ENCODE data around the gene DCST1. TPM values are rescaled to one million over a fixed set of nuclear protein-coding genes. Genes with fewer than 3 reads are reported as not detected.

The DCST1 gene
- polyA plus RNA-seq, 4 donors: 0.10 to 0.56 TPM; not detected in 2

DNA sequence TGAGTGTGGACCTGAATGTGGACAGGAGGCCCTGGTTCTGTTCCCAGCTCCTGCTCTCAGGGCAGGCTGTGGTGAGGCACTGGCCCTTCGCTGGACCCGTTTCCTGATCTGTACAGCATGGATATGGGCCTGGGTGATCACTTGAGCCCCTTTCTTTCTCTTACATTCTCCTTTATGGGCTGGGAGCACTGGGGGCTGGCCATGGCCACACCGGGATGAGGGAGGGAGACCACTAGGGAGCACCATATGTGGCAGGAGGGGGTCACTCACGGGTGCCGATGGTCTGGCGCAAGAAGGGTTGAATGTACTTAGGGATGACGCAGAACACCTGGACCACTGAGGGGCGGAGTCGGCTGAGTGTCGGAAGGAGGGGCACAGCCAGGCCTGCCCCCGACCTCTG lies 2.7 kb upstream of the DCST1 start:
- H3K27ac ChIP-seq (ENCODE audit: low read depth in 1 of 3, low read length in 2 of 3): no peak overlapping the region
- no peak for FAIRE-seq
- H3K4me3 ChIP-seq (ENCODE audit: low read depth in 1 of 3, low read length in 3 of 3): no peak overlapping the region
- peaks cover 0 to 2% (median 0%) of the 10 kb centered on the region in 3 donors for H3K36me3 ChIP-seq (ENCODE audit: control insufficient read depth in 3 of 3, insufficient read depth in 2 of 3, low read depth in 1 of 3, low read length in 3 of 3)
- DNase-seq: no peak
- H3K4me1 ChIP-seq (ENCODE audit: control insufficient read depth in 3 of 3, insufficient read depth in 2 of 3, low read depth in 1 of 3, low read length in 2 of 3): no peaks in the 10 kb centered on the region
- WGBS, 3 donors: 76 to 93% (median 90%) methylated on average over 10 to 11 of the region's 11 CpGs
- no peaks in the 10 kb centered on the region for H3K9me3 ChIP-seq (ENCODE audit: control insufficient read depth in 2 of 2, insufficient read depth in 1 of 2, low read depth in 1 of 2, low read length in 1 of 2)
- no peaks in the 10 kb centered on the region for H3K27me3 ChIP-seq (ENCODE audit: control insufficient read depth in 3 of 3, insufficient read depth in 3 of 3, low read length in 3 of 3)

- FAIRE-seq (no peak), DNase-seq (no peak)
- no peak overlapping the region for H3K27ac ChIP-seq (ENCODE audit: low read depth in 1 of 3, low read length in 2 of 3)
- no peak overlapping the region for H3K4me3 ChIP-seq (ENCODE audit: low read depth in 1 of 3, low read length in 3 of 3)
- H3K9me3 ChIP-seq (ENCODE audit: control insufficient read depth in 2 of 2, insufficient read depth in 1 of 2, low read depth in 1 of 2, low read length in 1 of 2): no peaks in the 10 kb centered on the region
- 83 to 90% (median 88%) methylated on average over 11 to 12 of the region's 12 CpGs for WGBS, 3 donors
- peaks cover 0 to 2% (median 0%) of the 10 kb centered on the region in 3 donors for H3K36me3 ChIP-seq (ENCODE audit: control insufficient read depth in 3 of 3, insufficient read depth in 2 of 3, low read depth in 1 of 3, low read length in 3 of 3)
- H3K27me3 ChIP-seq (ENCODE audit: control insufficient read depth in 3 of 3, insufficient read depth in 3 of 3, low read length in 3 of 3): no peaks in the 10 kb centered on the region
- peaks cover 0 to 3% (median under 1%) of the 10 kb centered on the region in 3 donors for H3K4me1 ChIP-seq (ENCODE audit: control insufficient read depth in 3 of 3, insufficient read depth in 2 of 3, low read depth in 1 of 3, low read length in 2 of 3)
Observed at GRCh38 chr1:155032886-155033285, 738 bp upstream of the DCST1 start.

- 84 to 88% (median 87%) methylated on average over 20 of the region's 20 CpGs for WGBS, 3 donors
- H3K27me3 ChIP-seq (ENCODE audit: control insufficient read depth in 3 of 3, insufficient read depth in 3 of 3, low read length in 3 of 3): no peaks in the 10 kb centered on the region
- FAIRE-seq: no peak
- peaks cover 0 to 12% (median 8%) of the 10 kb centered on the region in 3 donors for H3K4me1 ChIP-seq (ENCODE audit: control insufficient read depth in 3 of 3, insufficient read depth in 2 of 3, low read depth in 1 of 3, low read length in 2 of 3)
- DNase-seq: no peak
- H3K4me3 ChIP-seq (ENCODE audit: low read depth in 1 of 3, low read length in 3 of 3): no peak overlapping the region
- no peak overlapping the region for H3K27ac ChIP-seq (ENCODE audit: low read depth in 1 of 3, low read length in 2 of 3)
- H3K36me3 ChIP-seq (ENCODE audit: control insufficient read depth in 3 of 3, insufficient read depth in 2 of 3, low read depth in 1 of 3, low read length in 3 of 3): peaks cover 0 to 2% (median 0%) of the 10 kb centered on the region in 3 donors
- H3K9me3 ChIP-seq (ENCODE audit: control insufficient read depth in 2 of 2, insufficient read depth in 1 of 2, low read depth in 1 of 2, low read length in 1 of 2): no peaks in the 10 kb centered on the region
Observed at GRCh38 chr1:155034318-155035208, 939 bp downstream of the DCST1 start.

- H3K9me3 ChIP-seq (ENCODE audit: control insufficient read depth in 2 of 2, insufficient read depth in 1 of 2, low read depth in 1 of 2, low read length in 1 of 2): no peaks in the 10 kb centered on the region
- H3K36me3 ChIP-seq (ENCODE audit: control insufficient read depth in 3 of 3, insufficient read depth in 2 of 3, low read depth in 1 of 3, low read length in 3 of 3): peaks cover 0 to 2% (median 0%) of the 10 kb centered on the region in 3 donors
- no peak for DNase-seq
- H3K27me3 ChIP-seq (ENCODE audit: control insufficient read depth in 3 of 3, insufficient read depth in 3 of 3, low read length in 3 of 3): no peaks in the 10 kb centered on the region
- no peak for FAIRE-seq
- no peak overlapping the region for H3K27ac ChIP-seq (ENCODE audit: low read depth in 1 of 3, low read length in 2 of 3)
- H3K4me3 ChIP-seq (ENCODE audit: low read depth in 1 of 3, low read length in 3 of 3): no peak overlapping the region
- WGBS, 3 donors: 83 to 100% (median 92%) methylated on average over 2 of the region's 2 CpGs
- H3K4me1 ChIP-seq (ENCODE audit: control insufficient read depth in 3 of 3, insufficient read depth in 2 of 3, low read depth in 1 of 3, low read length in 2 of 3): peaks cover 0 to 12% (median 8%) of the 10 kb centered on the region in 3 donors
Observed at GRCh38 chr1:155035936-155036335, 2.3 kb downstream of the DCST1 start.

DNA sequence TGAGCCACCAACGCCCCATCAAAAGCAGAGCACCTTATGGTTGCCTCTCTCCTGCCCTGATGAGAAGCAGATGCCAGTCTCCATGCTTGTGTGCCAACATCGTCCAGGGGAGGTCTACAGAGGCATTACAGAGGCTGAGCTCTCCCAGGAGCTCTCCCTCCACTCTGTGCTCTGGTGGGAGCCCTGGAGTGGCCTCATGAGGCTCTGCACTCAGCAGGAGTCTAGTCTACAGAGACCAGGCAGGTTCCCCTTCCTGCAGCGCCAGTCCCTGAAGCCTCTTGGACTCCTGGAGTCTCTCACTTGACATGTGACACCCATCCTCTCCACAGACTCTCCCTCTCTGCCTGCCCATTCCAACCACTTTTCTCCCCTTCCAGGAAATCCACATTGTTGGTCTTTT lies 3.4 kb downstream of the DCST1 start:
- Histone ChIP-seq H3K27ac (ENCODE audit: low read depth in 1 of 3, low read length in 2 of 3) (no peak overlapping the region), H3K36me3 (ENCODE audit: control insufficient read depth in 3 of 3, insufficient read depth in 2 of 3, low read depth in 1 of 3, low read length in 3 of 3) (peaks cover 0 to 2% (median 0%) of the 10 kb centered on the region in 3 donors), H3K4me1 (ENCODE audit: control insufficient read depth in 3 of 3, insufficient read depth in 2 of 3, low read depth in 1 of 3, low read length in 2 of 3) (peaks cover 0 to 12% (median 8%) of the 10 kb centered on the region in 3 donors), H3K9me3 (ENCODE audit: control insufficient read depth in 2 of 2, insufficient read depth in 1 of 2, low read depth in 1 of 2, low read length in 1 of 2) (no peaks in the 10 kb centered on the region), H3K4me3 (ENCODE audit: low read depth in 1 of 3, low read length in 3 of 3) (no peak overlapping the region), H3K27me3 (ENCODE audit: control insufficient read depth in 3 of 3, insufficient read depth in 3 of 3, low read length in 3 of 3) (no peaks in the 10 kb centered on the region)
- FAIRE-seq (no peak), DNase-seq (no peak)
- WGBS, 3 donors: 93 to 95% (median 94%) methylated on average over 3 of the region's 3 CpGs

- FAIRE-seq (no peak), DNase-seq (peak in 1 of 2 donors; percentile 63)
- Histone ChIP-seq H3K36me3 (ENCODE audit: control insufficient read depth in 3 of 3, insufficient read depth in 2 of 3, low read depth in 1 of 3, low read length in 3 of 3) (no peaks in the 10 kb centered on the region), H3K27ac (ENCODE audit: low read depth in 1 of 3, low read length in 2 of 3) (peak overlapping the region in 1 of 3 donors; percentile 38), H3K4me1 (ENCODE audit: control insufficient read depth in 3 of 3, insufficient read depth in 2 of 3, low read depth in 1 of 3, low read length in 2 of 3) (peaks cover 0 to 16% (median 9%) of the 10 kb centered on the region in 3 donors), H3K9me3 (ENCODE audit: control insufficient read depth in 2 of 2, insufficient read depth in 1 of 2, low read depth in 1 of 2, low read length in 1 of 2) (no peaks in the 10 kb centered on the region), H3K27me3 (ENCODE audit: control insufficient read depth in 3 of 3, insufficient read depth in 3 of 3, low read length in 3 of 3) (no peaks in the 10 kb centered on the region), H3K4me3 (ENCODE audit: low read depth in 1 of 3, low read length in 3 of 3) (no peak overlapping the region)
- WGBS, 3 donors: 56 to 75% (median 59%) methylated on average over 6 of the region's 6 CpGs
Observed at GRCh38 chr1:155037851-155038441, 4.3 kb downstream of the DCST1 start.

- FAIRE-seq: no peak
- peaks cover 0 to 24% (median 12%) of the 10 kb centered on the region in 3 donors for H3K4me1 ChIP-seq (ENCODE audit: control insufficient read depth in 3 of 3, insufficient read depth in 2 of 3, low read depth in 1 of 3, low read length in 2 of 3)
- H3K4me3 ChIP-seq (ENCODE audit: low read depth in 1 of 3, low read length in 3 of 3): no peak overlapping the region
- WGBS, 3 donors: 34 to 35% (median 35%) methylated on average over 8 of the region's 8 CpGs
- H3K27ac ChIP-seq (ENCODE audit: low read depth in 1 of 3, low read length in 2 of 3): peak overlapping the region in 2 of 3 donors; percentile 14 to 32
- peak; percentile 64 to 87 for DNase-seq
- H3K9me3 ChIP-seq (ENCODE audit: control insufficient read depth in 2 of 2, insufficient read depth in 1 of 2, low read depth in 1 of 2, low read length in 1 of 2): no peaks in the 10 kb centered on the region
- H3K27me3 ChIP-seq (ENCODE audit: control insufficient read depth in 3 of 3, insufficient read depth in 3 of 3, low read length in 3 of 3): no peaks in the 10 kb centered on the region
- no peaks in the 10 kb centered on the region for H3K36me3 ChIP-seq (ENCODE audit: control insufficient read depth in 3 of 3, insufficient read depth in 2 of 3, low read depth in 1 of 3, low read length in 3 of 3)
Observed at GRCh38 chr1:155038602-155039307, 5.1 kb downstream of the DCST1 start.

DNA sequence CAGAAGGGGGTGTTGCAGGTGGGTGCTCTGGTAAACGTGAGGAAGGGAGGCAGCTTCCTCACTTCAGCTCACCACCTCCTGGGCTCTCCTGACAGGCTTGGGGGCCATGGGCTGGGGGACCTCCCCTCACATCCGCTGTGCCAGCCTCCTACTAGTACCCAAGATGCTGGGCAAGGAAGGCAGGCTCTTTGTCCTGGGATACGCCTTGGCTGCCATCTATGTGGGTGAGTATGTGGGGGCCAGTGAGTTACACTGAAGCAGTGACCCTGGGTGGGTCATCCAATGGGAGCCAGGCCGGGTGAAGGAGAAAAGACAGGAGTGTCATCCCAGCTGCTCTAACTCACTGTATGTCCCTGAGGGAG lies 5.7 kb downstream of the DCST1 start:
- Histone ChIP-seq H3K27me3 (ENCODE audit: control insufficient read depth in 3 of 3, insufficient read depth in 3 of 3, low read length in 3 of 3) (no peaks in the 10 kb centered on the region), H3K9me3 (ENCODE audit: control insufficient read depth in 2 of 2, insufficient read depth in 1 of 2, low read depth in 1 of 2, low read length in 1 of 2) (no peaks in the 10 kb centered on the region), H3K4me1 (ENCODE audit: control insufficient read depth in 3 of 3, insufficient read depth in 2 of 3, low read depth in 1 of 3, low read length in 2 of 3) (peaks cover 0 to 30% (median 12%) of the 10 kb centered on the region in 3 donors), H3K27ac (ENCODE audit: low read depth in 1 of 3, low read length in 2 of 3) (peak overlapping the region in 1 of 3 donors; percentile 32), H3K4me3 (ENCODE audit: low read depth in 1 of 3, low read length in 3 of 3) (no peak overlapping the region), H3K36me3 (ENCODE audit: control insufficient read depth in 3 of 3, insufficient read depth in 2 of 3, low read depth in 1 of 3, low read length in 3 of 3) (no peaks in the 10 kb centered on the region)
- no peak for DNase-seq
- FAIRE-seq: no peak
- WGBS, 3 donors: 71 to 83% (median 73%) methylated on average over 4 of the region's 4 CpGs
